Neural progenitor cell (in vitro differentiated cells): ENCODE results near the gene TMEM52. TPM values are rescaled to one million over a fixed set of nuclear protein-coding genes. Genes with fewer than 3 reads are reported as not detected.

ENCODE experiments used
- DNase-seq: peaks from one replicate; pipeline ENCODE4 v3.0.0-alpha.2; 2016; ENCODE audit warnings: low spot score
- H2AFZ ChIP-seq: fragments of 200-600 bp; sonication (generic); replicated peaks from 2 replicates; pipeline ENCODE4 v1.6.1; 2016; ENCODE audit warnings: antibody characterized with exemption
- H3F3A ChIP-seq: fragments of 200-600 bp; sonication (generic); 2 replicates; pipeline ENCODE4 v1.6.1; 2016; ENCODE audit warnings: antibody characterized with exemption, low read depth
- H3K27ac ChIP-seq: fragments of 200-600 bp; sonication (generic); 2 replicates; pipeline ENCODE4 v1.5.1; 2016; ENCODE audit warnings: mild to moderate bottlenecking
- H3K27me3 ChIP-seq: fragments of 200-600 bp; sonication (generic); 2 replicates; pipeline ENCODE4 v1.6.1; 2016; ENCODE audit warnings: mild to moderate bottlenecking, moderate library complexity
- H3K36me3 ChIP-seq: fragments of 200-600 bp; sonication (generic); 2 replicates; pipeline ENCODE4 v1.5.1; 2016
- H3K4me1 ChIP-seq: fragments of 200-600 bp; sonication (generic); 2 replicates; pipeline ENCODE4 v1.6.1; 2016; ENCODE audit warnings: mixed run types
- H3K4me2 ChIP-seq: fragments of 200-600 bp; sonication (generic); 2 replicates; pipeline ENCODE4 v1.6.1; 2016
- H3K4me3 ChIP-seq: fragments of 200-600 bp; sonication (generic); 2 replicates; pipeline ENCODE4 v1.5.1; 2016
- H3K79me2 ChIP-seq: fragments of 200-600 bp; sonication (generic); 2 replicates; pipeline ENCODE4 v1.6.1; 2016; ENCODE audit warnings: low read depth
- H3K9ac ChIP-seq: fragments of 200-600 bp; sonication (generic); 2 replicates; pipeline ENCODE4 v1.6.1; 2016
- H3K9me3 ChIP-seq: fragments of 200-600 bp; sonication (generic); 2 replicates; pipeline ENCODE4 v1.5.1; 2016; ENCODE audit warnings: low read depth
- H4K20me1 ChIP-seq: fragments of 200-600 bp; sonication (generic); 2 replicates; pipeline ENCODE4 v1.6.1; 2016; ENCODE audit warnings: low read depth
- H3K27ac Mint-ChIP-seq: 3 replicates; pipeline ENCODE4 v1.8.0; 2021; ENCODE audit warnings: mixed read lengths
- H3K27me3 Mint-ChIP-seq: 2 replicates; pipeline ENCODE4 v1.8.0; 2022; ENCODE audit warnings: low read depth, mild to moderate bottlenecking, inconsistent platforms, moderate library complexity, mixed read lengths; ENCODE audit not compliant: insufficient read depth
- H3K36me3 Mint-ChIP-seq: 3 replicates; pipeline ENCODE4 v1.8.0; 2021; ENCODE audit warnings: mixed read lengths
- H3K4me1 Mint-ChIP-seq: 3 replicates; pipeline ENCODE4 v1.8.0; 2021; ENCODE audit warnings: mixed read lengths
- H3K4me3 Mint-ChIP-seq: 3 replicates; pipeline ENCODE4 v1.8.0; 2021; ENCODE audit warnings: mild to moderate bottlenecking, moderate library complexity, mixed read lengths
- H3K9me3 Mint-ChIP-seq: 3 replicates; pipeline ENCODE4 v1.8.0; 2020; ENCODE audit warnings: mixed read lengths
- EZH2 ChIP-seq: fragments of 200-600 bp; sonication (generic); IDR thresholded peaks from 2 replicates; pipeline ENCODE4 v1.6.1; 2017; ENCODE audit warnings: antibody characterized with exemption, mild to moderate bottlenecking, moderate library complexity
- EZH2phosphoT487 ChIP-seq: fragments of 200-600 bp; sonication (generic); IDR thresholded peaks from 2 replicates; pipeline ENCODE4 v1.6.1; 2017; ENCODE audit warnings: antibody characterized with exemption
- total RNA-seq: library from RNA; depleted of rRNA; stranded (reverse); fragments of >200 nt; gene quantifications from 2 replicates; pipeline ENCODE4 v1.2.3, GENCODE V29; 2015; ENCODE audit warnings: low replicate concordance
- TF ChIP-seq, protein P1 (sequence below): fragments of 200-600 bp; sonication (generic); IDR thresholded peaks from 2 replicates; pipeline ENCODE4 v1.5.1; 2017; ENCODE audit warnings: antibody characterized with exemption, mild to moderate bottlenecking

TMEM52 gene
- total RNA-seq: 2.9 and 7.4 TPM in 2 replicates

DNA sequence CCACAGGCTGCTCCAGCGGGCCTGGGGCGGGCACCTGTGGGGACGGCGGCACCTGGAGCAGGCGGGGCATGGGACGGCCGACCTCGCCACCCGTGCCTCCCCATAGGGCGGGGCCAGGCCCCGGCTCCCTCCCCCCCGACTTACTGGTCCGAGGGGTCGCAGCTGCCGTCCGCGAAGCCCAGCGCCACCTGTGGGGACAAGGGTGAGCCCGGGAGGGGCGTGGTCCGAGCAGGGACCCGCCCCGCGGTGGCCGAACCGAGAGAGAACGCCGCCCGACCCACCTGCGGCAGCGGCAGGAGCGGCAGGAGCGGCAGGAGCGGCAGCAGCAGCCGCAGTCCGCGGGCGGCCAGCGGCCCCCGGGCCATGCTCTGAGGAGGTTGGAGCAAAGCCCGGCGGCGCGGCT lies at the start of gene TMEM52:
Gene TMEM52, minus strand, starts transcription at position 379 of the 403 bp plus-strand sequence. Its CDS starts 14 bp downstream, at position 365.
- Histone ChIP-seq H3K36me3 (no peaks in the 10 kb centered on the region), H3K27ac (no peak within 1 kb of the TSS), H3K4me3 (peak within 1 kb of the TSS; percentile 62), H3K9me3 (no peaks in the 10 kb centered on the region), H3K27me3 (peaks cover 20% of the 10 kb centered on the region), H3K4me2 (peak within 1 kb of the TSS; percentile 74), H3F3A (peaks cover 8% of the 10 kb centered on the region), H3K79me2 (no peaks in the 10 kb centered on the region), H4K20me1 (no peaks in the 10 kb centered on the region), H3K4me1 (peaks cover 11% of the 10 kb centered on the region), H3K9ac (no peak within 1 kb of the TSS), H2AFZ (peak within 1 kb of the TSS; percentile 84)
- H3K27ac Mint-ChIP-seq: no peak within 1 kb of the TSS
- H3K36me3 Mint-ChIP-seq: no peaks in the 10 kb centered on the region
- H3K9me3 Mint-ChIP-seq: no peaks in the 10 kb centered on the region
- TF ChIP-seq EZH2 (peak; percentile 32), EZH2phosphoT487 (no peak)
- TF ChIP-seq, protein P1, sequence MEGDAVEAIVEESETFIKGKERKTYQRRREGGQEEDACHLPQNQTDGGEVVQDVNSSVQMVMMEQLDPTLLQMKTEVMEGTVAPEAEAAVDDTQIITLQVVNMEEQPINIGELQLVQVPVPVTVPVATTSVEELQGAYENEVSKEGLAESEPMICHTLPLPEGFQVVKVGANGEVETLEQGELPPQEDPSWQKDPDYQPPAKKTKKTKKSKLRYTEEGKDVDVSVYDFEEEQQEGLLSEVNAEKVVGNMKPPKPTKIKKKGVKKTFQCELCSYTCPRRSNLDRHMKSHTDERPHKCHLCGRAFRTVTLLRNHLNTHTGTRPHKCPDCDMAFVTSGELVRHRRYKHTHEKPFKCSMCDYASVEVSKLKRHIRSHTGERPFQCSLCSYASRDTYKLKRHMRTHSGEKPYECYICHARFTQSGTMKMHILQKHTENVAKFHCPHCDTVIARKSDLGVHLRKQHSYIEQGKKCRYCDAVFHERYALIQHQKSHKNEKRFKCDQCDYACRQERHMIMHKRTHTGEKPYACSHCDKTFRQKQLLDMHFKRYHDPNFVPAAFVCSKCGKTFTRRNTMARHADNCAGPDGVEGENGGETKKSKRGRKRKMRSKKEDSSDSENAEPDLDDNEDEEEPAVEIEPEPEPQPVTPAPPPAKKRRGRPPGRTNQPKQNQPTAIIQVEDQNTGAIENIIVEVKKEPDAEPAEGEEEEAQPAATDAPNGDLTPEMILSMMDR: peak; percentile 28
- H3K4me3 Mint-ChIP-seq: peak within 1 kb of the TSS; percentile 77
- peaks cover 8% of the 10 kb centered on the region for H3K27me3 Mint-ChIP-seq
- no peak for DNase-seq
- peaks cover 10% of the 10 kb centered on the region for H3K4me1 Mint-ChIP-seq

DNA sequence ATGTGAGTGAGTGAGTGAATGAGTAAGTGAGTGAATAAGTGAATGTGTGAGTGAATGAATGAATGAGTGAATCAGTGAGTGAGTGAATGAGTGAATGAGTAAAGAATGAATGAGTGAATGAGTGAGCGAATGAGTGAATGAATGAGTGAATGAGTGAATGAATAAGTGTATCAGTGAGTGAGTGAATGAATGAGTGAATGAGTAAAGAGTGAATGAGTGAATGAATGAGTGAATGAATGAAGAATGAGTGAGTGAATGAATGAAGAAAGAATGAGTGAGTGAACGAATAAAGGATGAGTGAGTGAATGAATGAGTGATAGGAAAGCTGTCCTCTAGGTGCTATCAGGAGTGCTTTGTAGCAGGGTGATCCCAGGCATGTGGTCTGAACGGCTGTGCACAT lies 48.8 kb upstream of the TMEM52 start:
- DNase-seq: no peak
- Histone ChIP-seq H3K36me3 (no peaks in the 10 kb centered on the region), H3K9me3 (no peaks in the 10 kb centered on the region), H3K4me3 (no peak overlapping the region), H3K27ac (no peak overlapping the region), H3K4me1 (no peaks in the 10 kb centered on the region), H2AFZ (no peak overlapping the region), H3F3A (peaks cover 8% of the 10 kb centered on the region), H3K79me2 (no peaks in the 10 kb centered on the region), H3K4me2 (no peak overlapping the region), H3K27me3 (no peaks in the 10 kb centered on the region), H3K9ac (no peak overlapping the region), H4K20me1 (no peaks in the 10 kb centered on the region)
- Mint-ChIP-seq H3K4me1 (peaks cover 5% of the 10 kb centered on the region), H3K4me3 (no peak overlapping the region), H3K27me3 (peaks cover 15% of the 10 kb centered on the region), H3K9me3 (peaks cover 2% of the 10 kb centered on the region), H3K27ac (no peak overlapping the region), H3K36me3 (no peaks in the 10 kb centered on the region)
- TF ChIP-seq, protein P1: no peak
- TF ChIP-seq EZH2phosphoT487 (no peak), EZH2 (no peak)

DNA sequence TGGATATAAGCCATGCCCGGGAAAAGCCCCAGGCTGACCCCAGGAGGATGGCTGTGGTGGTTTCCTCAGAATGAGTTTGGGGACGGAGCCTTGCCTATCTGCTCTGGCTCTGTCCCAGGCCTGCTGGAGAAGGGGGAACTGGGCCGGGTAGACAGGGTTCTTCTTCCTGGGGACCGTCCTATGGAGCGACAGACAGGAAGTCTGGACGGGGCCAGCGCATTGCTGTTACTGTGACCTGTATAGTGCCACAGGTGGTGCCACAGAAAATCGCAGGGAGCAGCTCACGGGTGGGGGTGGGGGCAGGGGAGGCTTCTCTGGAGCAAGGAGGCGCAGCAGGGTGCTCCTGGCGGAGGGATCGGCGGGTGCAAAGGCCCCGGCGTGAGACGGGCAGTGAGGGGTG lies 48.1 kb upstream of the TMEM52 start:
- no peaks in the 10 kb centered on the region for H3K9me3 ChIP-seq
- Mint-ChIP-seq H3K27me3 (peaks cover 18% of the 10 kb centered on the region), H3K4me1 (peaks cover 5% of the 10 kb centered on the region), H3K9me3 (peaks cover 2% of the 10 kb centered on the region), H3K36me3 (no peaks in the 10 kb centered on the region), H3K27ac (no peak overlapping the region), H3K4me3 (no peak overlapping the region)
- no peak overlapping the region for H2AFZ ChIP-seq
- TF ChIP-seq, protein P1: no peak
- TF ChIP-seq EZH2phosphoT487 (no peak), EZH2 (no peak)
- H3K79me2 ChIP-seq: no peaks in the 10 kb centered on the region
- no peaks in the 10 kb centered on the region for H3K4me1 ChIP-seq
- H3K27me3 ChIP-seq: no peaks in the 10 kb centered on the region
- H3F3A ChIP-seq: peaks cover 8% of the 10 kb centered on the region
- no peak overlapping the region for H3K9ac ChIP-seq
- no peaks in the 10 kb centered on the region for H3K36me3 ChIP-seq
- H3K4me3 ChIP-seq: no peak overlapping the region
- no peaks in the 10 kb centered on the region for H4K20me1 ChIP-seq
- H3K4me2 ChIP-seq: no peak overlapping the region
- DNase-seq: no peak
- H3K27ac ChIP-seq: no peak overlapping the region
